Measurements from ENCODE around the gene CCDC78.
A peak's percentile ranks its signal among the peaks of the same experiment; 100 is the strongest.

Gene CCDC78

GRCh38 chr16:680967-681745 is 45.1 kb downstream of the CCDC78 start:
- H3K4me1 ChIP-seq (ENCODE audit: insufficient read depth, low read length, poor library complexity, severe bottlenecking): peaks cover 4% of the 10 kb centered on the region
- H3K9ac ChIP-seq (ENCODE audit: low read depth, low read length, poor library complexity, severe bottlenecking): peak overlapping the region; percentile 76
- H2AFZ ChIP-seq (ENCODE audit: low read length): no peak overlapping the region
- peaks cover 2% of the 10 kb centered on the region for H4K20me1 ChIP-seq (ENCODE audit: insufficient read depth, low read length, poor library complexity, severe bottlenecking)
- H3K4me2 ChIP-seq (ENCODE audit: low read depth, low read length, poor library complexity, severe bottlenecking): peak overlapping the region; percentile 73
- no peaks in the 10 kb centered on the region for H3K9me3 ChIP-seq (ENCODE audit: insufficient read depth, low read depth, low read length)
- H3K79me2 ChIP-seq (ENCODE audit: insufficient read depth, low read length): peaks cover 16% of the 10 kb centered on the region; the same call in 1 of the 2 replicates
- no peaks in the 10 kb centered on the region for H3K36me3 ChIP-seq (ENCODE audit: insufficient read depth, low read length)
- H3K27me3 ChIP-seq (ENCODE audit: insufficient read depth, low read length, poor library complexity, severe bottlenecking): no peaks in the 10 kb centered on the region
- no peaks in the 10 kb centered on the region for H3K9me2 ChIP-seq (replicated peaks; ENCODE audit: low read depth, low read length)
- H3F3A ChIP-seq (ENCODE audit: low read depth): no peaks in the 10 kb centered on the region
- TF ChIP-seq EZH2phosphoT487 (IDR thresholded peaks at IDR 0.05; ENCODE audit: borderline replicate concordance): no peak
- TF ChIP-seq, protein P1, sequence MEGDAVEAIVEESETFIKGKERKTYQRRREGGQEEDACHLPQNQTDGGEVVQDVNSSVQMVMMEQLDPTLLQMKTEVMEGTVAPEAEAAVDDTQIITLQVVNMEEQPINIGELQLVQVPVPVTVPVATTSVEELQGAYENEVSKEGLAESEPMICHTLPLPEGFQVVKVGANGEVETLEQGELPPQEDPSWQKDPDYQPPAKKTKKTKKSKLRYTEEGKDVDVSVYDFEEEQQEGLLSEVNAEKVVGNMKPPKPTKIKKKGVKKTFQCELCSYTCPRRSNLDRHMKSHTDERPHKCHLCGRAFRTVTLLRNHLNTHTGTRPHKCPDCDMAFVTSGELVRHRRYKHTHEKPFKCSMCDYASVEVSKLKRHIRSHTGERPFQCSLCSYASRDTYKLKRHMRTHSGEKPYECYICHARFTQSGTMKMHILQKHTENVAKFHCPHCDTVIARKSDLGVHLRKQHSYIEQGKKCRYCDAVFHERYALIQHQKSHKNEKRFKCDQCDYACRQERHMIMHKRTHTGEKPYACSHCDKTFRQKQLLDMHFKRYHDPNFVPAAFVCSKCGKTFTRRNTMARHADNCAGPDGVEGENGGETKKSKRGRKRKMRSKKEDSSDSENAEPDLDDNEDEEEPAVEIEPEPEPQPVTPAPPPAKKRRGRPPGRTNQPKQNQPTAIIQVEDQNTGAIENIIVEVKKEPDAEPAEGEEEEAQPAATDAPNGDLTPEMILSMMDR (conservative IDR thresholded peaks at IDR 0.05; ENCODE audit: low read length): no peak
- H3K4me3 ChIP-seq (ENCODE audit: low read length, poor library complexity, severe bottlenecking): peak overlapping the region; percentile 82

- Histone ChIP-seq H4K20me1 (ENCODE audit: insufficient read depth, low read length, poor library complexity, severe bottlenecking) (peaks cover 2% of the 10 kb centered on the region), H3K4me1 (ENCODE audit: insufficient read depth, low read length, poor library complexity, severe bottlenecking) (peaks cover 4% of the 10 kb centered on the region), H3F3A (ENCODE audit: low read depth) (no peaks in the 10 kb centered on the region), H3K4me3 (ENCODE audit: low read length, poor library complexity, severe bottlenecking) (peak overlapping the region; percentile 82), H3K9ac (ENCODE audit: low read depth, low read length, poor library complexity, severe bottlenecking) (peak overlapping the region; percentile 76), H3K27me3 (ENCODE audit: insufficient read depth, low read length, poor library complexity, severe bottlenecking) (no peaks in the 10 kb centered on the region), H2AFZ (ENCODE audit: low read length) (no peak overlapping the region), H3K9me2 (replicated peaks; ENCODE audit: low read depth, low read length) (no peaks in the 10 kb centered on the region), H3K4me2 (ENCODE audit: low read depth, low read length, poor library complexity, severe bottlenecking) (peak overlapping the region; percentile 73), H3K36me3 (ENCODE audit: insufficient read depth, low read length) (no peaks in the 10 kb centered on the region), H3K9me3 (ENCODE audit: insufficient read depth, low read depth, low read length) (no peaks in the 10 kb centered on the region), H3K79me2 (ENCODE audit: insufficient read depth, low read length) (peaks cover 16% of the 10 kb centered on the region; the same call in 1 of the 2 replicates)
- TF ChIP-seq EZH2phosphoT487 (IDR thresholded peaks at IDR 0.05; ENCODE audit: borderline replicate concordance): no peak
- TF ChIP-seq, protein P1 (conservative IDR thresholded peaks at IDR 0.05; ENCODE audit: low read length): no peak
These were observed 45.7 kb downstream of the CCDC78 start for GRCh38 chr16:680625-680945.

GRCh38 chr16:679814-680624 is 46.2 kb downstream of the CCDC78 start, which contains the start of gene STUB1:
TSS of gene STUB1 (plus strand) at chr16:680410. CDS start at chr16:680526, 116 bp downstream.
- peaks cover 4% of the 10 kb centered on the region for H3K4me1 ChIP-seq (ENCODE audit: insufficient read depth, low read length, poor library complexity, severe bottlenecking)
- H3K4me2 ChIP-seq (ENCODE audit: low read depth, low read length, poor library complexity, severe bottlenecking): peak within 1 kb of the TSS; percentile 73
- peaks cover 2% of the 10 kb centered on the region for H4K20me1 ChIP-seq (ENCODE audit: insufficient read depth, low read length, poor library complexity, severe bottlenecking)
- H3F3A ChIP-seq (ENCODE audit: low read depth): no peaks in the 10 kb centered on the region
- H3K27me3 ChIP-seq (ENCODE audit: insufficient read depth, low read length, poor library complexity, severe bottlenecking): no peaks in the 10 kb centered on the region
- peak within 1 kb of the TSS; percentile 82 for H3K4me3 ChIP-seq (ENCODE audit: low read length, poor library complexity, severe bottlenecking)
- peak within 1 kb of the TSS; percentile 76 for H3K9ac ChIP-seq (ENCODE audit: low read depth, low read length, poor library complexity, severe bottlenecking)
- H3K36me3 ChIP-seq (ENCODE audit: insufficient read depth, low read length): no peaks in the 10 kb centered on the region
- TF ChIP-seq, protein P1 (conservative IDR thresholded peaks at IDR 0.05; ENCODE audit: low read length): no peak
- TF ChIP-seq EZH2phosphoT487 (IDR thresholded peaks at IDR 0.05; ENCODE audit: borderline replicate concordance): no peak
- H3K9me3 ChIP-seq (ENCODE audit: insufficient read depth, low read depth, low read length): no peaks in the 10 kb centered on the region
- H2AFZ ChIP-seq (ENCODE audit: low read length): no peak within 1 kb of the TSS
- peaks cover 16% of the 10 kb centered on the region; the same call in 1 of the 2 replicates for H3K79me2 ChIP-seq (ENCODE audit: insufficient read depth, low read length)
- H3K9me2 ChIP-seq (replicated peaks; ENCODE audit: low read depth, low read length): no peaks in the 10 kb centered on the region
